ENCODE data around the gene RBM8A.

Gene RBM8A

DNA sequence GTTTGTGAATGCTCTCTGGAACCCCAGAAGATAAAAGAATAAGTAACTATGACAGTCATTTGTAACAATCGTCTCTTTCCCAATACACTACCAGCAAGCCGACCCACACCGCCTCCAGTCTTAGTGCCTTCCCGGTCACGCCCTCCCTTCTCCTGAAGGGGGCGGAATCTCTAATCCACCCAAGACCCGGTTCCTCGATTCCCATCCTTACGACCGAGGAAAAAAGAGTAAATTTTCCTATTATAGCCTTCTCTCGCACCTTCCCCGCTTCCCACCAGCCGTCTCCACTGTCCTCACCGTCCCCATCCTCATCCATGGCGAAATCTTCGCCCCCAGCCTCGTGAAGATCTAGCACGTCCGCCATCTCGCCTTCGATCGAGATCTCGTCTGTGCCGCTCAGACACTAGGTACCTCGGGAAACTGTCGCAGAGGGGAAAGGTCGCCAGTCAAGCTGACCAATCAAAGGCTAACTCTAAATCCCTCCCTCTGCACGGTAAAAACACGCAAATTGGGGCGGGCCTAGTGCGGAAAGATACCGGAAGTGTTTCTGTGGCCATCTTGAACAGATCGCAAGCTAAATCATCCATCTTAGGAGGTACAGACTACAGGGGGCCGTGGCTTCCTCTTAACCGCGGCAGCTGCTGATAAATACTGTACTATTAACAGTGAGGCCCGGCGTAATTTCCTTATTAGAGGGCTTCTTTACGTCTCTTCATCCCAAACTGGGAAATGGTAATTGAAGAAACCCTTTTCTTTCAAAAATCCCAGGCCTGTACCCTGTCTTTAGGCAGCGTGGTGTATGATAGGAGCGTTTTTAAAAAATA lies at the start of gene RBM8A:
Gene RBM8A, minus strand, starts transcription at position 422 of the 824 bp plus-strand sequence. Its CDS starts 58 bp downstream, at position 364.
- DNase-seq, result peak; percentile 95

DNA sequence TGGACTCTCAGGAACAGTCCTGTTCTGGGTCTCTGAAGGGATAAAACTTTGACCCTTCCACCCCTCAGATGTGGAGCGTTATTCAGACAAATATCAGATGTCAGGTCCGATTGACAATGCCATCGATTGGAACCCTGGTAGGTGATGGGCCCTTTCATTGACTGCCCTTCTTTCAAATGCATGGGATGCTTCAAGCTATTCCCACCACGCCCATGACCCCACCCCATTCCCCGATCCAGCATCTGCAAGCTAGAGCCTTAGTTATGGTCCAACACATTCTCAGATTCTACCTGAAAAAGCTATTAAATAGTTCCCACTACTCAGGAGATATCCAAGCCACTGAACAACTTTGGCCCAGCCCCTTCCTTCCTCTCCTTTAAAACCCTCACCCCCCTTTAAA lies 49.7 kb upstream of the RBM8A start:
- DNase-seq, result no peak

DNA sequence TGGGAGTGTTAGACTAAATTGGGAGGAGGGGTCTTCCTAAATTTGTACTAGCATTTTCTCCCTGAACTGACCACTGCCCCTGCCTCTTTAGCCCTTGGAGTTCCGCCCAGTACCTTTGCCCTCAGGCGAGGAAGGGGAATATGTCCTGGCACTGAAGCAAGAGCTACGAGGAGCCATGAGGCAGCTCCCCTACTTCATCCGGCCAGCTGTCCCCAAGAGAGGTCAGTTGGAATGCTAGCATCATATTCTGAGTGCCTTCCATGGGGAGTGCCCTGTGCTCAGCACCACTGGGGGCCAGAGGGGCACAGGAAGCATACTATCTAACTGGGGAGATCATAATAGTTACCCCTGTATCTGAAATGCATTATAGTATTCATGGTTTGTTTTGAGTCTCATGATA lies 47.9 kb upstream of the RBM8A start:
- no peak for DNase-seq

DNA sequence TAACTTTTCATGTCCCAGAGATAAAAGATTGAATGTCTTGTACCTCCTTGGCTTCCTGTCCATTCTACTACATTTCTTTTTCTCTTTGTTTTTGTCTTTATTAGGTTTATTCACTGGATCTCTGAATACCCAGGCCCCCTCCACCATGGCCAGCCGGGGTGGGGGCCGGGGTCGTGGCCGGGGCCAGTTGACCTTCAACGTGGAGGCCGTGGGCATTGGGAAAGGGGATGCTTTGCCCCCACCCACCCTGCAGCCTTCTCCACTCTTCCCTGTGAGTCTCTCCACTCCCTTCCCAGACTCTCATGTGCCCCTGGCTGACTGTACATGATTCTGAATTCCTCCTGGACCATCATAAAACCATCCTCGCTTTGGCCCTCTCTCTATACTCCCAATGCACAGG lies 47.4 kb upstream of the RBM8A start:
- DNase-seq, result no peak

DNA sequence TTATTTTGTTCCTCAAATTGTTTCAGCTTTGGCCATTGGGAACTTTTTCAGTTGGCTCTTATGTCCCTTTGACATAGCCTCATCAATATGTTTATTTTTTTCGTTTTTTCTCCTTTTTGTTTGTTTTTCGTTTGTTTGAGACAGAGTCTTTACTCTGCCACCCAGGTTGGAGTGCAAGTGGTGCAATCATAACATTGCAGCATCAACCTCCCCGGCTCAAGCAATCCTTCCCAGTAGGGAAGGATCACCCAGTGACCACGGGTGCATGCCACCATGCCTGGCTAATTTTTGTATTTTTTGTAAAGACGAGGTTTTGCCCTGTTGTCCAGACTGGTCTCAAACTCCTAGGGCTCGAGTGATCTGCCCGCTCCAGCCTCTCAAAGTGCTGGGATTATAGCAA lies 45.3 kb upstream of the RBM8A start:
- DNase-seq, result no peak

DNA sequence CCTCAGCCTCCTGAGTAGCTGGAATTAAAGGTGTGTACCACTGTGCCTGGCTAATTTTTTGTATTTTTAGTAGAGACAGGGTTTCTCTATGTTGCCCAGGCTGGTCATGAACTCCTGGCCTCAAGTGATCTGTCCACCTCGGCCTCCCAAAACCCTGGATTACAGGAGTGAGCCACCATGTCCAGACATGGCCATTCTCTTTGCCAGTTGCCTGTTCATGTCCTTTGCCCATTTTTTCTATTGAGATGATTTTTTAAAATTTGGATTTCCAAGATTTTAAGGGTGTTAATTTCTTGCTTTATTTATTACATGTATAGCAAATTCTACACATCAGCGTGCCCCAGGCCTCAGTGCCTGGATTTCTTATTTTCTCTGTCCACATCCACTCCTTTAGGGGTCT lies 40.0 kb upstream of the RBM8A start:
- DNase-seq, result no peak

DNA sequence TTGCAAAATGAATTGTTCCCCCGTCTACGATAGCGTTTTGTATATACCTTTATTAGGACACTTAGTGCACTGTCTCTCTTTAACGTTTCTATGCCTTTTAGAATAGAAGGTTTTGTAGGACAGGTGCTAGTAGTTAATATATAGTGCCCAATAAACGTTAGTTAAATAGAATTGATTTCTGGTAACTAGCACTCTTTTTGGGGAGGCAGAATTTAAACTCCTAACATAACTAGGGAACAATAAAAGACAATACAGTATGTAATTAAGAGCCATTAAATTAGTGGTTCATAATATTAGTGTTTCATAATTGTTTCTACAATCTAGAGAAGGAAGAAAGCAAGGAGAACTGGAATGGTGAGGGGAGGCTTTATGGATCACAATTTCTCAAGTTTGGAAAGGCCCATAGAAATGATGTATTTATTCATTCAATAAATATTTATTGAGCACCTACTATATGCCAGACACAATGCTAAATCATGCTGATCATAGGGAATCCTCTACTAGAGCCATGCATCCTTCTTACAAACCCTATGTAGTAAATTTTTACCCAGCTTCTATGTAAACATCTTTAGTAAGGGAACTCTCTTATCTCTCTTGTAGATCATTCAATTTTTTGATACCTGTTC lies 37.9 kb upstream of the RBM8A start:
- no peak for DNase-seq

DNA sequence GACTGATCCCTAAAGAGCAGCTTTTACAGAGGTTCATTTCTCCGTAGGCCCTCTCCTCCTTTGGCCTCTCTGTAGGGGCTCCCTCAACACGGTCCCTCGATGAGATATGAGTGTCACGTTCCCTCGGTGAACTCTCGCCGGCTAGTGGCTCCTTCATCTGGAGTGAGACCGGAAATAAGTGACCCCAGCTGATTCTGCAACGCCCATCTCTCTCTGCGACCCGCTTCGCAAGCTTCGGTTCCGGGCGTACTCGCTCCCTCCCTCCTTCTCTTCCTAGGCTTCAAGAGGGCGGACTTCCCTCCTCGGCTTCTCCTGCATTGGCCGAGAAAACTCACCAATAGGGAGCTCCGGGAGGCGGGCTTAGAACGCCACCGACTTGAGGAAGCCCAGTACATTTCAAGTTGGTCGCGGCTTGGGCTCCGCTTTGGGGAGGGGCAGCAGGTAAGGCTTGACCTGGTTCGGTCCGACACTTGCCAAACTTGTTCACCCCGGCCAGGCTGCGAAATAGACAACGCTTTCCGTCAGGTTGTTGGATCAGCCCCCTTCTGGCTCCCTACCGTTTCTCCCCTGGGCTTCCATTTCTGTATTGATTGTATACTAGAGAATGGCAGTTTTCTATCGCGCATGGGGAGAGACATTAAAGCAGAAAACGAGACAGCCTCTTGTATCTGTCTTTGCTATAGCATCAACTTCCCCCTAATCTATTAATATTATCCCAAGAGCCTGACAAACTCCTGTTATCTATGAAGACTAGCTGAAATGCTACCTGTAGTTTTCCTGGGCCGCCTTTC lies 37.2 kb upstream of the RBM8A start, which contains the start of the genes ANKRD34A and POLR3GL:
Gene ANKRD34A, minus strand, starts transcription at position 248 of the 791 bp plus-strand sequence. CDS start 2,816 bp downstream, outside the sequence.
Gene POLR3GL, plus strand, starts transcription at position 363 of the 791 bp plus-strand sequence. CDS start 10,176 bp downstream, outside the sequence.
- DNase-seq, result peak; percentile 96

DNA sequence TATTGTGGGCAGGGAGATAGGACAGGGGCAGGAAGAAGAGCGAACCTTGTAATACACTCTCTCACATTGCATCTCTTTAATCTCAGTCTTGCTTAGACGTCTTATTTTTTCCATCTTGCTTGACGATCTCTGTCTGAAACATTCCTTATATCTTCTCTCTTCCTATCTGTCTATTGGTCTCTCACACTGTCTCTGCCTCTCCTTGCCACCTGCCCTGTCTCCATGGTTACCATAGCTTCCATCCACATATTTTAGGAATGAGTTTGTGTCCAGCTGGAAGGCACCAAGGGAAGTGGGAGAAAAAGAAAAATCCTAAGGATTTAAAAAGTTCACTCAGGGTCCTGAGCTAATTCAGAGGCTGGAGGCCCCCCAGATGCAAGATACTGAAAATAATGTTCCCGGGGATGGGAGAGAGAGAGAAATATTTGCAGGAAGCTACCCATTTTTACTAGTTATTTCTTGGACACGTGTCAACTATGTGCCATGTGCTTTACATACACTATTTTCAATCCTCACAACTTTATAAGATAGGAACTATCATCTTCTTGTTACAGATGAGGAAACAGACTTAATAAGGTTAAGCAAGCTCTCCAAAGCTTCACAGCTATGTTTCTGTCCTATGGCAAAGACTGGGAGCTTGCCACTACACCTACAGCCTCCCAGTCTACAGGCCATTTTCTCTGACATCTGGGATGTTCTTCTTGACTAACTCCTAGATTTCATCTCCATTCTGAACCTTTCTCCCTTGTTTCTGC lies 36.2 kb upstream of the RBM8A start:
- peak; percentile 88 for DNase-seq

DNA sequence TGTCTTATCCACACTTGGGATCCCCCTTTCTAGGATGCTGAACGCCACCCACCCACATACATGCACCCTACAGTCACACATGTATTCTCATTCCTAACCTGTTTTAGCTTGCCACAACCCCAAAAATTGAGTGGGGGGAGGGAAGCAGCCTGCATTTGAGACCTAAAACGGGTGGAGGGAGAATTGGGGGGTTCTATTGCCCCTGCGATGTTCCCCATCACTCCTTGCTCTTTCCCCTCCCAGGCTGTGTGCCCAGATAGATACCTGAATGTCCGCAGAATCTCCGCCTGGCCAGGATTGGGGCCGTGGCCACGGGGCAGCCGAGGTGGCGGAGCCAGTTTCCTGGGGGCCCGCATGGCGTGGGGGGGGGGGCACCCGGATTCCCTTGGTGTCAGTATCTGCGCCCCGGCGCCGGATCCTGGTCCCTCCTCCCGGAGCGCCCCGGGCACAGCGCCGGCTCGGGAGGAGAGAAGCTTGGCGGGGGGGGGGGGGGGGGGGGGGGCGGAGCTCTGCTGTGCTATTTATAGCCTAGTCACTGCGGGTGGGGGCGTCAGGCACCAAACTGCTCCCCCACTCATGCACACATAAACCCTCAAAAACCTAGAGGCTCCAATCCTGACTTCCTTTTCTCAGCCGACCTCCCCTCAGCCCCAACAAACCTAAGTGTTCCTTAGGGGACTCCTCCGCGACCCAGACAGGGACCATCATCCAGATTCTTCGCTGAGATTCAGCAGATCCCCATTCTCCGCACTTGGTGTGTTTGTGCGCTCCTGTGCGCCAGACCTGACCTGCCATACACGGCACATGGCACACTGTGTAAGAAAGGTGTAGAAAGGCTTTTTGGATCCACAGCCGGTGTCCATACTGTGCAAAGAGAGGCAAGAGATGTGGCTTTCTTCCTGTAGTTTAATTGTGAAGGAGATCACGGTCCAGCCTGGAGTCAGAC lies 35.1 kb upstream of the RBM8A start:
- no peak for DNase-seq

DNA sequence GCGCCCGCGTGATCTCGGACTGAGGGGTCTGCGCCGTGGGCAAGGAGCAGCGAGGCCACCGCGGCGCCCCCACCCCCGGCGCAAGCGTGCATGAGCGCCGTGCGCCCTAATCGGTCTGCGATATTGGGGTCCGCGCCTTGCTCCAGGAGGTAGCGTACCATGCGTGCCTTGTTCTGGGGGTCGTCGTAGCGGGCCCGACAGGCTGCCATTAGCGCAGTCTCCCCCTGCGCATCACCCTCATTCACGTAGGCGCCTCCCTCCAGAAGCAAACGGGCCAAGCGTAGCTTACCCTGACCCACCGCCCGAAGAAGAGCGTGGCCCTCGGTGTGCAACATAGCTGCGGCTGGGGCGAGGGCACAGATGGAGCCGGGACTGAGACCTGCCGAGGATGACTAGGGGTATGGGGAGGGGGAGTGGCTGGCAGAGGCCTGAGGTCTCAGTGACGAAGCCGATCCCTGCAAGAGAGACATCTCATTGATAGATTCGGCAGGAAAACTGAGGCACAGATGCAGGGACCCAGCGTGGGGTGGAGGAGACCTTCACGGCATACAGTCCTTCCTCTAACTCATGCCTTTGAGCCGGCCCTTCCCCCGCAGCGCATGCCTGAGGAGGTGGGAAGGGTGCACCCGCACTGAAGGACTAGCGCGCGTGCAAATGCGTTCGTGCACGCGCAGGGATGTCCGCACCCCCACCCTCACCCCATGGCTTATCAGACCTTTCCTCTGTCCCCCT lies 34.3 kb upstream of the RBM8A start:
- no peak for DNase-seq

DNA sequence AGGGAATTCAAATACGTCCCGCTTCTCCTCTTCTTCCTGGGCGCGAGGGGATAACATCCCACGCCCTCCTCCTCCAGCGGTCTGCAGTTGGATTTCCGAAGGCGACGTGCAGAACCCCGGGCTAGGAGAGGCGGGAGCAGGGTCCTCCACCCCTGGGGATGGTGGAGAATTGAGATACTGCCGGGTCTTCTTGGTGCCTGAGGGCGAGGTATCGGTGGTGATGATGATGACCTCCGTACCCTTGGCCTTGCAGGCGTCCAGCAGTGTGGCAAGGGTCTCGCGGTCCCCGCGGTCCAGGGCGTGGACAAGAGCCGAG lies 33.8 kb upstream of the RBM8A start:
- DNase-seq, result no peak

DNA sequence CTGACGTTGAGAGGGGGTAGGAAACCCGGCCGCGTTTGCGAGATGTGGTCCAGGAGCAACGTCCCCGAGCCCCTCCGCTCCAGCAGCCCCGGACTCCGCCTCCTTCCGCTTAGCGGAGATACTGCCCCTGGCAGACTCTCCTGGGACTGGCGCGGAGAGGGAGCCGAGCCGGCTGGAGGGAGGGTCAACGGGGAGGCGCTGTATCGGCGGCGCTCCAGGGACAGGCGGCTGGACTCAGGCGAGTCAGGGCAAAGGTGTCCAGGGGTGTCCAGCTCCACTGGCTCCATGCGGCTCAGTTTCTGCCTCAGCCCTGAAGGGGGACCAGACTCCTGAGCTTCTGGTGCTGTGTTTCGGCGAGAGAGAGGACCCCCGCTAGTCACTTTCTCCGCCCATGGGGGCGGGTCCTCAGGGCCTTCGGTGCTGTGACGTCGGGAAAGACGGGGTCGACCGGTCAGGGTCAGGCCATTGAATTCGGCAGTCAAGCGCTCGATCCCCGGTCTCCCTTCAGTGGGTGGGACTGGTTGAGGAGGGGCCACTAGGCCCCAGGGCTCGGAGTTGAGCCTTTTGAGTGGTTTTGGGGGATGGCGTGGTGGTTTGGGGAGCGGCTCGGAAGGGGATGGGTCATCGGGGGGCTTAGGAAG lies 33.3 kb upstream of the RBM8A start:
- DNase-seq, result no peak

DNA sequence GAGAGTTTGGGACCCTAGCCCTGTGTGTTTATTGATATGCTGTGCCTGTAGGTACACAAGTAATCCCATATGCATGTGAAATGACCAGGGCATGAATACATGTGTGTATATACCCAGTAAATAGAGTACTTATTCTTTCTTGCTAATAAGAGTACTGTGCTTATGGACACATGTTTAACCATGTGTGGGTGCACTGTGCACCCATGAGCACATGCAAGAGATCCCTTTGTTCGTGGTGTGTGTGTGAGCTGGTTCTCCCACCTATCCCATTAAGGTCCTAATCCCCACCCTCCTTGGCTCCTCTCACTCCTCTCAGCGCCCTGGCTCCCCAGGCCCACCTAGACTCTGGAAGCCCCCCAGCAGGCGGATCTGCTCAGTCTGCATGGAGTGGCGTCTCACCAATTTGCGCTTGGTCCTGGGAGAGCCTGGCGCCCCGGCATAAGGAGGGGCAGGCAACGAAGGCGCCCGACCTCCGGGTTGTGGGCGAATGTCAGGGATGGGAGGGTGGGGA lies 32.7 kb upstream of the RBM8A start:
- DNase-seq, result no peak

DNA sequence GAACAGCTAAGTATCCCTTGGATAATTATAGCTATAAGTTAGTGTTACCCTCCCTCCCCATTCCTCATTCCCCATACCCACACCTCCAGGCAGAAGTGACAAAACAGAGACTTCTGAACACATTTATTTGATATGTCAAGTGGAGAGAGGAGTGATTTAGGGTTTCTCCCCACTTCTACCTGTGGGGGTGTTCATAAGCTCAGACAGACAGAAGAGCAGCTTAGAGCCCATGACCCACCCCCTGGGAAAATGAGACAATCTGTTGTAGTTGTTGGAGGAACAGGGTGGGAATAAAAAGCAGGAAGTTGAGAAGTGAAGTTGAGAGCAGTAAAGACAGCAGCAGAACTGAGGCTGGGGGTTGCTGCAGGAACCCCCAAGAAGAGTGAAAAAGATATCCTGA lies 32.0 kb upstream of the RBM8A start:
- no peak for DNase-seq

DNA sequence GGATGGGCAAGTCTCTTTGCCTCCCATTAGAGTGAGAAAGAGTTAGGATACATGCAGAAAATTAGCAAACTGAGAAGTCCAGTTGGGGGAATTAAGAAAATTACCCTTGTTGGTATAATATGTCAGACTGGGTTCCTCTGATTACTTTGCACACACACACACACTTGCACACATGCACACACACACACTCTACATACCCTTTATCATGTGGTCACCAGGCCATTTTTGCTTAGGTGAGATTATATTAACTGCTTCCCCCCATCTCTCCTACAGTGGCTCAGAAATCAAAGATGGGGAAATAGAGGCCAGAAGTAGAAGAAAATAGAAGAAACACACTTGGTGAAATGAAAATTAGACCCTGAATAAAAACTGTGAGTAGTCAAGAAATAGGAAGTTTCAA lies 31.4 kb upstream of the RBM8A start:
- no peak for DNase-seq

DNA sequence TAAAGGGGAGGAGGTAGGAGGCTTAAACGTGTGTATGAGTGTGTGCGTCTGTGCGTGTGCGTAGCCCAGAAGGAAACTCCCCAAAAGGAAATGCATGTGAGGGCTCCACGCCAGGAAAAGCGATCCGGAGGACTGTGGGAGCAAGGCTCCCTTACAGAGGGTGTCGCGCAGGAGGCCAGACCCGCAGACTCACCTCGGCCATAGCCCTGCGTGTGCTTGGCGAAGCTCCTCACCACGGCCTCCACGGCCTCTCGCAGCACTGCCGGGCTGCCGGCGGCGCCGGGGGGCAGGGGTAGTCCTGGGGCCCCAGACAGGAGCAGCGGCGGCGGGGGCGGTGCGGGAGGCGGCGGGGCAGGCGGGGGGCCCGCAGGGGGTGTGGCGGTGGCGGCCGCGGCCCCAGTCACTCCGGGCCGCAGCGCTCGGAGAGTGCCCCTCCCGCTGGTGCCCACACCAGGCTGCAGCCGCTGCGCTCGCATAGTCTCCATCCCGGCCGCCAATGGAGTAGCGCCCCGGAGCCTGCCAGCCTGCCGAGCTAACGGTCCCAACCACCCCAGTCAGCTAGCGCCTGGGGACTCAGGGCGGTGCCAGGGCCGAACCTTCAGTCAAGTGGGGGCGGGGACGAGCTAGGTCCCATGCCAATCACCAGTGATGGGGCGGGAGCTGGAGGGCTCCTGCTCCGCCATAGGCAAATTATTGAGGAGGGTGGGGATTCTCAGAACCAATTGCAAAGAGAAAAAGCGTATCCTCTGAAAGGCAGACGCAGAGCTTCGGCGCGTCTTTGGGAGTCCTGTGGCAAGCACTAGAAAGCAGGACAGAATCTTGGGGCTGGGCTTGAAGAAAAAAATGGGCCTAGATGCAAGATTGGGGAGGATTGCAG lies 30.4 kb upstream of the RBM8A start, which contains the start of gene LIX1L:
Gene LIX1L, minus strand, starts transcription at position 575 of the 877 bp plus-strand sequence. Its CDS starts 90 bp downstream, at position 485.
- peak; percentile 95 for DNase-seq

DNA sequence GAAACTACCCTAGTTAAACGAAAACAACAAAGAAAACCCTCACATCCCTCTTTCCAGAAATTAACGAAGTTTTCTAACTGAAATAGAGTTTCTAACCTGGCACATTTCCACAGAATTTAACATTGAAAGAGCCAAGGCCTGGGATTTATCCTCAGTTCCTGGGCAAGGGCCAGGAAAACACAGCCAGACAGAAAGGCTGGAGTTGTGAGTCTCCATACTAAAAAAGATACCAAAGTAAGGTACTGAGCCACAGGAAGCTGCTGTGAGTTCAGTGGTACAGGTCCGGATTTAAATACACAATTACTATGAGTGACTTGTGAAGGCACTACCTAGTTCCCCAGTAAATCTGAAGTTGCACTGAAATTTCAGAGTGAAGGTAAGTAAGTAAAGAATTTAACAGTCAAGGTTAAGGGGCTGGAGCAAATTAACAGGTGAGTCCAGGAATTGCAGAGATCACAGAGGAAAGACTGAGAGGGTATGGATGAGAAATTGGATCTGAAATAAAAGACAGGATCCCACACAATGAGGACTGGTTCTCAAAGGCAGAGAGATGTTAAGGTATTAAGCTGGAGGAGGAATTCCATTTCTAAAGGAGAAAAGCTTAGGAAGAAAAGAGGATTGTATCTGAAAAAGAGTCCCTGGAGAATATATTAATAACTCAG lies 29.6 kb upstream of the RBM8A start:
- no peak for DNase-seq
